Esophagus squamous epithelium (tissue), 5 donors: ENCODE data around the gene ANTKMT. TPM values are rescaled to one million over a fixed set of nuclear protein-coding genes. Genes with fewer than 3 reads are reported as not detected.

Experiments
- DNase-seq: peaks from one replicate; lab custom pipeline; 2025; lab: John Stamatoyannopoulos, UW
- H3K27ac ChIP-seq, 4 donors: fragments of 200-600 bp; sonication (generic); one replicate each; pipeline ENCODE4 v1.5.1; 2016 to 2019; ENCODE audit warnings: mild to moderate bottlenecking in 1 of 4
- H3K27me3 ChIP-seq, 4 donors: fragments of 200-600 bp; sonication (generic); 1 replicate in 3 of 4; 2 replicates in 1 of 4; pipeline versions ENCODE4 v1.5.1 to v1.6.0; 2017 to 2021; ENCODE audit warnings: antibody characterized with exemption in 1 of 4
- H3K36me3 ChIP-seq, 3 donors: fragments of 200-600 bp; sonication (generic); one replicate each; pipeline ENCODE4 v1.5.1; 2016 to 2019
- H3K4me1 ChIP-seq, 3 donors: fragments of 200-600 bp; sonication (generic); one replicate each; pipeline ENCODE4 v1.5.1; 2017 to 2019
- H3K4me3 ChIP-seq, 4 donors: fragments of 200-600 bp; sonication (generic); 1 replicate in 3 of 4; 2 replicates in 1 of 4; pipeline ENCODE4 v1.5.1; 2016 to 2019; ENCODE audit warnings: mild to moderate bottlenecking in 2 of 4, moderate library complexity in 1 of 4
- H3K9me3 ChIP-seq, 3 donors: fragments of 200-600 bp; sonication (generic); one replicate each; pipeline ENCODE4 v1.5.1; 2016 to 2019
- CTCF ChIP-seq, 6 experiments: fragments of 450-650 bp in 4 of 6; fragments of 200-600 bp in 2 of 6; sonication (generic) in 2 of 6; IDR thresholded peaks; one replicate each; pipeline ENCODE4 v1.5.1; 2016 to 2019; ENCODE audit warnings: antibody characterized with exemption in 6 of 6, mild to moderate bottlenecking in 4 of 6, moderate library complexity in 4 of 6
- POLR2A ChIP-seq, 4 donors: fragments of 450-650 bp; IDR thresholded peaks; one replicate each; pipeline ENCODE4 v1.6.1; 2017; ENCODE audit warnings: antibody characterized with exemption in 4 of 4, mild to moderate bottlenecking in 4 of 4, moderate library complexity in 3 of 4
- WGBS, 2 donors: methylation state at CpG; one replicate each; pipeline ENCODE4 v1.1.5; 2018; 5-methylcytosine and 5-hydroxymethylcytosine counted together
- intact Hi-C: fragments of 100-400 bp; cut with DNase I; formaldehyde crosslinking; loops from one replicate; pipeline ENCODE4 v1.15.0; 2022
- total RNA-seq, 4 donors: library from RNA; depleted of rRNA; stranded (reverse); fragments of >200 nt; gene quantifications; one replicate each; pipeline ENCODE4 v1.1.0, GENCODE V29; 2016
- donor health status: DM: yes; HTN: yes; CAD: no.

Gene ANTKMT
- total RNA-seq, 4 donors from 2014 or later = 11.6 to 29.1 (median 24.2) TPM

GRCh38 chr16:694863-695354 lies 26.0 kb upstream of the ANTKMT start:
- H3K4me3 ChIP-seq = peak overlapping the region; percentile 37 to 66 (median 56)
- WGBS, 2 donors = 0% methylated on average over 2 of the region's 37 CpGs; no CpG with 5 or more reads in 1 of the 2 donors

DNA sequence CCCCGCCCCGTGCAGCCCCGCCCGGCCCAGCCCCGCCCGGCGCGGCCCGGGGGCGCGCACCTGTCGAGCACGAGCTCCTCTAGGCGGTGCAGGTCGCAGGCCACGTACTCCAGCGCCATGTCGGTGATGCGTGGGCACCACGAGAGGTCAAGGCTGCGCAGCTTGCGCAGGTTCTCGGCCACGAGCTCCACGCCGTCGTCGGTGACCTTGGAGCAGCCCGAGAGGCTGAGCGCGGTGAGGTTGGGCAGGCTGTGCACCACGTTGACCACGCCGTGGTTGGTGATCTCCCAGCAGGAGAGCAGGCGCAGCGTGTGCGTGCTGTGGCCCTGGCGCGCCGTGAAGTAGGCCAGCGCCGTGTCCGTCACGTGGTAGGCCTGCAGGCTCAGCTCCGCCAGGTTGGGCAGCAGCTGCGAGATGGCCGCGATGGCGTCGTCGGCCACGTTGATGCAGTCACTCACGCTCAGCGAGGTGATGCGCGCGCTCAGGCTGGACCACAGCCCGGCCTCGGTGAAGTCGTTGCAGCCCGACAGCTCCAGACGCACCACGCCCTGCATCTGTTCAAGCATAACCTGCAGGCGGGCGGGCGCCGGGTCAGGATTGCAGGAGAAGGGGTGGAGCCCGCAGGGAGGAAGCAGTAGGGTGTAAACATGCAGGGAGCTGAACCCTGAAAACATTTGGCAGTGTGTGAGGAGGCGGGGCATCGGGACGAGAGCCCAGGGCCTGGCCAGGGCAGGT lies 25.4 kb upstream of the ANTKMT start:
- Histone ChIP-seq H3K9me3 (no peaks in the 10 kb centered on the region), H3K4me1 (peaks cover 22 to 70% (median 40%) of the 10 kb centered on the region in 3 donors), H3K36me3 (no peaks in the 10 kb centered on the region), H3K27ac (peak overlapping the region; percentile 79 to 90 (median 82)), H3K27me3 (peaks cover 0 to 90% (median 24%) of the 10 kb centered on the region in 4 donors), H3K4me3 (peak overlapping the region; percentile 37 to 66 (median 56))
- intact Hi-C loops = no loop called here
- DNase-seq = no peak
- TF ChIP-seq POLR2A (IDR thresholded peaks at IDR 0.05) (peak in 1 of 4 donors; percentile 32), CTCF (IDR thresholded peaks at IDR 0.05) (no peak)
- 0 to 5% methylated on average over 1 to 6 of the region's 71 CpGs for WGBS, 2 donors

More at GRCh38 chr16:694863-695354, 26.0 kb upstream of the ANTKMT start:
- peaks cover 25 to 70% (median 42%) of the 10 kb centered on the region in 3 donors for H3K4me1 ChIP-seq
- no peaks in the 10 kb centered on the region for H3K9me3 ChIP-seq
- intact Hi-C loops = no loop called here
- TF ChIP-seq POLR2A (IDR thresholded peaks at IDR 0.05) (peak in 1 of 4 donors; percentile 4), CTCF (IDR thresholded peaks at IDR 0.05) (no peak)
- DNase-seq = no peak
- H3K27ac ChIP-seq = peak overlapping the region; percentile 81 to 90 (median 86)
- no peaks in the 10 kb centered on the region for H3K36me3 ChIP-seq
- H3K27me3 ChIP-seq = peaks cover 0 to 84% (median 18%) of the 10 kb centered on the region in 4 donors

- no peaks in the 10 kb centered on the region for H3K9me3 ChIP-seq
- WGBS, 2 donors = 60 to 70% methylated on average over 9 to 10 of the region's 19 CpGs
- no peak for TF ChIP-seq POLR2A (IDR thresholded peaks at IDR 0.05)
- TF ChIP-seq CTCF (IDR thresholded peaks at IDR 0.05) = no peak
- intact Hi-C loops = no loop called here
- no peaks in the 10 kb centered on the region for H3K36me3 ChIP-seq
- no peak overlapping the region for H3K27ac ChIP-seq
- DNase-seq = no peak
- peaks cover 20 to 43% (median 34%) of the 10 kb centered on the region in 3 donors for H3K4me1 ChIP-seq
- peaks cover 14 to 100% (median 41%) of the 10 kb centered on the region in 4 donors for H3K27me3 ChIP-seq
- no peak overlapping the region for H3K4me3 ChIP-seq
Observed at GRCh38 chr16:698911-699671, 21.9 kb upstream of the ANTKMT start.

DNA sequence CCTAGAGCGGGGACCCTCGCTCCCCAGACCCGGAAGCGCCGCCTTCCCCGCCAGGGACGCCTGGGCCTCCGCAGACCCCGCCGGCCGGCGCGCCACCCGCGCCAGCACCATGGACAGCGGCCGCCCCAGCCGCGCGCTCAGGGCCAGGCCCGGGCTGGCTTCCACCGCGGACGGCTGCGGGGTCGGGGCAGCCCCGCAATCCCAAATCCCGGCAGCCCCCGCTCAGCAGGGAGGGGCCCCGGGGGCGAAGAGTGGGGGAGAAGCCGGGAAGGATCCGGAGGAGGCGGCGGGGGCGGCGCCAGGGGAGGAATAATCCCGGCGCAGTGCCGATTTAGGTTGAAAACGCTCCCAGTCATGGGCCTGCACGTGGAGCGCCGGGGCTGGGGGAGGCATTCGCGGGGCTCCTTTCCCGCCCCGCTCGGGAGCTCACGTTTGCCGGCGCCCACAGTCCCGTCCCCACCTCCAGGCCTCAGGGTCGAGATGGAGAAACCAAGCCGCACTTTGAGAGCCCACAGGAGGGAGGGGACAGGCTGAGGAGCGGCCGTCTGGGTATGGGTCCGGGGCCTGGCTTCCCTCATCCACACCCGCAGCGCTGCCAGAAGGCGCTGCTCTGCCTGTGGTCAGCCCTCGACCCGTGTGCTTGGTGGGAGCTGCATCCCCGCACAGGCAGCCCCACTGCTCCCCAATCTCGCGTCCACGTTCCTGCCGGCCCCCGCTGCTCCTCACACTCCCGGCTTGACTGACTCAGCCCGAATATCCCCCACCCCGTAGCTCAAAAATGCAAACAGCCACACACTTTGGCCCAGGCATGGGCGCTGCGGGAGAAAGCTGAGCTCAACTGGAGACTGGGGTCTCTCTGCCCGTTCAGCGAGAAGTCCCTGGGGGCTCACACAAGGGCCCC lies 20.0 kb upstream of the ANTKMT start:
- intact Hi-C loops = no loop called here
- H3K4me3 ChIP-seq = peak overlapping the region in 1 of 4 donors; percentile 3
- no peak overlapping the region for H3K27ac ChIP-seq
- TF ChIP-seq CTCF (IDR thresholded peaks at IDR 0.05) (no peak), POLR2A (IDR thresholded peaks at IDR 0.05) (no peak)
- DNase-seq = no peak
- H3K36me3 ChIP-seq = no peaks in the 10 kb centered on the region
- peaks cover 27 to 100% (median 38%) of the 10 kb centered on the region in 4 donors for H3K27me3 ChIP-seq
- peaks cover 5 to 38% (median 26%) of the 10 kb centered on the region in 3 donors for H3K4me1 ChIP-seq
- no peaks in the 10 kb centered on the region for H3K9me3 ChIP-seq
- WGBS, 2 donors = 4 to 11% methylated on average over 4 to 13 of the region's 76 CpGs
